Measurements from ENCODE around the gene UROD.

The UROD gene

GRCh38 chr1:45009296-45009865 lies 2.7 kb upstream of the UROD start:
- peak; percentile 18 for DNase-seq

DNA sequence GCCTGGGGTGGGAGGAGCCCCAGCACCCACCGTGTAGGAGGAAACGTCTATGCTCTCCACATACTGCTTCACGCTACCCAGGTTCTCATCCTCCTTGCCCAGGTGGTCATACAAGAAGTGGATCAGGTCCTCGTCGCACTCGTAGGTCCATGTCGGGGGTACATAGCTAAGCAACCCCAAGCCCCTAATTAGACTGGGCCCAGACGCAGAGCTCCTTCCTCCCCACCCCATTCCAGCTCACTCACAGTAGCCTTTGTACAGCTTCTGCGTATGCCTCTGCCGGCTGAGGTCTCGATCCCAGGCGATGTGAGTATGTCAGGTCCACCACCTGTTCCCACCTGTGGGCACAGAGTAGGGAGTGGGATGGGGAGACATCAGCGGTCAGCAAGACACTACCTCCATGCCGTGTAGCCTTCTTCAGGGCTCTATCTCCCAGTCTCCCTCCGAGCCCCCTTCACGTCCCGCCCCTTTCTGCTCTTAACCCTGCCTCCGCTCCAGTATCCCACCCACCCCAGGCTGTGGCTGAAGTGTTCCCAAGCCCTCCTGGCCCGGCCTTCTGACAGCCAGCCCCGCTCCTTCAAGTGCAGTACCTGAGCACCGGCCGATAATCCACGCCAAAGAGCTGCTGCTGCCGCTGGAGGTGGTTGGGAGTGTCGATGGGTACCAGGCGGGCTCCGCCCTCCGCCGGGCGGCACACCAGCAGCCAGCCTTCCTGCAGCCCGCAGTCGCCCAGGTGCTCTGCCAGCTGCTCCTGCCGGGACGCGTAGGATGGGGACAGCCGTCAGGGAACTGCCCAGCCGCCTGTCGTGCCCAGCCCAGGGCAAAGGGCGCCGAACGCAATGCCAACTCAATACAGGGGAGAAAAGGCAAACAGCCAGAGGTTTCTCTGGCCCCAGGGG lies 1.8 kb upstream of the UROD start:
- DNase-seq: peak; percentile 39

- peak; percentile 82 for DNase-seq
Measured at GRCh38 chr1:45010855-45011811, 921 bp upstream of the UROD start, which contains the start of gene HECTD3. Gene HECTD3 (minus strand): TSS chr1:45011324. CDS start chr1:45011257, 67 bp downstream.

- peak; percentile 65 for DNase-seq
Measured at GRCh38 chr1:45012639-45013278, 705 bp downstream of the UROD start.

- peak; percentile 24 for DNase-seq
Measured at GRCh38 chr1:45013551-45014209, 1.6 kb downstream of the UROD start.

DNA sequence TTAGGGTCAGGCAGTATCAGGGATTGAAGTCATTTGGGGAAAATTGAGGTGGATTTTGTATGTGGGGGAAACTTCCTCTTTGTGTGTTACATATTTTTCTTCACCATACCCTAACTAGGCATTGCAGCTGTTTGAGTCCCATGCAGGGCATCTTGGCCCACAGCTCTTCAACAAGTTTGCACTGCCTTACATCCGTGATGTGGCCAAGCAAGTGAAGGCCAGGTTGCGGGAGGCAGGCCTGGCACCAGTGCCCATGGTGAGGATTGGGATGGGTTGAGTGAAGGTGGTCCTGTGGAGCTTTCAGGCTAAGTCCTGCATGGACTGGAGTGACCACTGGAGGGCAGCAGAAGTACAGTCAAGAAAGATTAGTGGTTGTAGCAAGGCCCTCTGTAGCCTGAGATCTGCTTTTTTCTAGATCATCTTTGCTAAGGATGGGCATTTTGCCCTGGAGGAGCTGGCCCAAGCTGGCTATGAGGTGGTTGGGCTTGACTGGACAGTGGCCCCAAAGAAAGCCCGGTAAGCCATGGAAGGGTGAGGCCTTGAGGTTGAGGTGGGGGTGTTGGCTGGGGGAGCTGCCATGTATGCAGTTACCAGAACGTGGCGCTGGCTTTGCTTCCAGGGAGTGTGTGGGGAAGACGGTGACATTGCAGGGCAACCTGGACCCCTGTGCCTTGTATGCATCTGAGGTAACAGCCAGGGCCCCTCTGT lies 2.4 kb downstream of the UROD start:
- DNase-seq: peak; percentile 86

GRCh38 chr1:45015683-45016082 lies 3.6 kb downstream of the UROD start:
- peak; percentile 1 for DNase-seq

GRCh38 chr1:45016090-45016697 lies 4.1 kb downstream of the UROD start:
- DNase-seq: peak; percentile 10

DNA sequence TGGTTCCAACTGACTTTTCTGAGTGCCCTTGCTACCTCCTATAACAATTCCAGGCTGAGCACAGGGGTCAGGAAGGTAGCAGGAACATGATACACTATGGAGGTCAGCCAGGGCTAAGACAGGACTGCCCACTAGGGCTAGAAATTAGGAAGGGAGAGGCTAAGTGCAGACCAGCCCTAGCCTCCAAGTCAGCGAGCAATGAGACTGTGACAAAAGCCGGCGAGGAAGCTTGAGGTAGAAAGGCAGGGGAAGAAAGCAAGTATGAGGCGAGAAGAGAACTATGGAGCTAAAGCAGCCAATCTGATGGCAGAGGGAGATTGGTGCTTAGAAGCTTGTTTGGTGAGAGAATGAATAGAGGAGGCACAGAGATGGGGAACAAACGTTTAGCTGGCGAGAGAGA lies 4.7 kb downstream of the UROD start:
- peak; percentile 14 for DNase-seq

- DNase-seq: peak; percentile 74
Measured at GRCh38 chr1:45018599-45019230, 6.7 kb downstream of the UROD start.

GRCh38 chr1:45023663-45024062 lies 11.6 kb downstream of the UROD start:
- no peak for DNase-seq

- DNase-seq: no peak
Measured at GRCh38 chr1:45026446-45026845, 14.4 kb downstream of the UROD start.

GRCh38 chr1:45032837-45033236 lies 20.8 kb downstream of the UROD start:
- no peak for DNase-seq

GRCh38 chr1:45033356-45033755 lies 21.3 kb downstream of the UROD start:
- no peak for DNase-seq

GRCh38 chr1:45035631-45036301 lies 23.7 kb downstream of the UROD start:
- no peak for DNase-seq

GRCh38 chr1:45037456-45037855 lies 25.4 kb downstream of the UROD start:
- DNase-seq: no peak

- no peak for DNase-seq
Measured at GRCh38 chr1:45038240-45038639, 26.2 kb downstream of the UROD start.

GRCh38 chr1:45038661-45039364 lies 26.8 kb downstream of the UROD start:
- DNase-seq: no peak

DNA sequence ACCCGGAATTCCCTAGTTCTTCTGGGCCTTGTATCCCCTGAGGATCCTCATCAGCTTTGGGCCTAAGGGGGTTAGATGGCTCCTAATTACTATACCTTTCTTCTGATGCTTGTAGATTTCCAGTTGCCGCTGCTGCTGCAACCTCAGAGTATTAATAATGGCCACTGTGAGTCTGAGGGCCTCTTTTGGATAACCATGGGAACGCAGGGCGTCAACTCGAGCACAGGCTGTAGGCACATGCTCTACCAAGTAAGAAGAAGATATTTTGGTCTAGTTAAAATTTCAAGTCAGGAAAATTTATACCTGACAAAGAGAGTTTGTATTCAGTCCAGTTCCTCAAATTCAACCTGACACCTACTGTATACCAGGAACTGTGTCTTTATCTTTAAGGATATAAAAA lies 28.2 kb downstream of the UROD start:
- no peak for DNase-seq
